HCT116 (cell line): ENCODE measurements around the gene MAGT1. TPM values are rescaled to one million over a fixed set of nuclear protein-coding genes. Genes with fewer than 3 reads are reported as not detected.

Experiments used
- ATAC-seq: fragments of 200-7000 bp; cut with Tn5 transposase; 2 replicates; pipeline ENCODE4 v1.9.1; 2020; ENCODE audit warnings: mild to moderate bottlenecking, moderate library complexity
- BruUV-seq: library from RNA; stranded (reverse); fragments of 400-500 nt; replicated peaks from 2 replicates; lab custom pipeline; 2021; lab: Mats Ljungman, UMichigan
- CTCF ChIA-PET: fragments of 300-600 bp; sonication (Branson Sonifier 250); formaldehyde crosslinking; loops from one replicate; lab custom pipeline; 2021; ENCODE audit warnings: antibody characterized with exemption; lab: Charles Lee
- POLR2A ChIA-PET: fragments of 300-600, 350-600 bp; sonication (Branson Sonifier 250); formaldehyde crosslinking; loops from one replicate; lab custom pipeline; 2021; ENCODE audit warnings: antibody characterized with exemption; lab: Charles Lee
- RAD21 ChIA-PET, 2 experiments: fragments of 300-600 bp; sonication (Branson Sonifier 250); formaldehyde crosslinking; loops; one replicate each; lab custom pipeline; 2023; ENCODE audit warnings: low total read pairs in 2 of 2; ENCODE audit not compliant: uncharacterized antibody in 2 of 2, unreplicated experiment in 2 of 2, low non-redundant PET in 1 of 2; lab: Charles Lee
- DNase-seq: peaks from one replicate; pipeline ENCODE4 v3.0.0-alpha.2; 2010; ENCODE audit warnings: low read depth, low spot score
- H2AFZ ChIP-seq: fragments of 200-600 bp; shearing (Covaris generic), sonication (generic); 2 replicates; pipeline ENCODE4 v1.6.1; 2017; ENCODE audit warnings: low read depth, mixed run types, mixed read lengths, antibody characterized with exemption, low read length; ENCODE audit not compliant: poor library complexity, severe bottlenecking
- H3K27ac ChIP-seq: 2 replicates; pipeline ENCODE4 v1.5.1; 2012; ENCODE audit warnings: low read depth, low read length
- H3K27me3 ChIP-seq: fragments of 200-600 bp; sonication (generic); 2 replicates; pipeline ENCODE4 v1.6.1; 2016; ENCODE audit warnings: mixed run types, low read length, mixed read lengths; ENCODE audit not compliant: insufficient read depth
- H3K36me3 ChIP-seq, 2 experiments: fragments of 200-500 bp in 1 of 2; fragments of 200-600 bp in 1 of 2; sonication (Bioruptor generic) in 1 of 2; sonication (generic) in 1 of 2; 2 replicates each; pipeline versions ENCODE4 v1.5.1 to v1.6.1; 2014 to 2016; ENCODE audit warnings: low read length in 2 of 2, inconsistent platforms in 1 of 2, mixed read lengths in 1 of 2, mixed run types in 1 of 2; ENCODE audit not compliant: insufficient read depth in 2 of 2, control insufficient read depth in 1 of 2
- H3K4me1 ChIP-seq, 2 experiments: fragments of 200-600 bp in 1 of 2; sonication (generic) in 1 of 2; 2 replicates each; pipeline versions ENCODE4 v1.5.1 to v1.6.1; 2012 to 2017; ENCODE audit warnings: low read length in 2 of 2, inconsistent platforms in 1 of 2, mild to moderate bottlenecking in 1 of 2, mixed read lengths in 1 of 2, mixed run types in 1 of 2, moderate library complexity in 1 of 2; ENCODE audit not compliant: insufficient read depth in 2 of 2, control insufficient read depth in 1 of 2
- H3K4me2 ChIP-seq: fragments of 200-600 bp; sonication (generic); 2 replicates; pipeline ENCODE4 v1.6.1; 2017; ENCODE audit warnings: mixed run types, low read length, mixed read lengths
- H3K4me3 ChIP-seq, 2 experiments: fragments of 200-600 bp in 1 of 2; sonication (generic) in 1 of 2; replicated peaks in 1 of 2; 2 replicates each; pipeline ENCODE4 v1.5.1; 2011 to 2016; ENCODE audit warnings: low read length in 2 of 2, control low read depth in 1 of 2, low read depth in 1 of 2, mild to moderate bottlenecking in 1 of 2, mixed read lengths in 1 of 2, mixed run types in 1 of 2
- H3K79me2 ChIP-seq: fragments of 200-600 bp; sonication (generic); 2 replicates; pipeline ENCODE4 v1.6.1; 2017; ENCODE audit warnings: mild to moderate bottlenecking, mixed run types, low read length, moderate library complexity, mixed read lengths; ENCODE audit not compliant: insufficient read depth
- H3K9ac ChIP-seq: fragments of 200-600 bp; sonication (generic); 2 replicates; pipeline ENCODE4 v1.6.1; 2016; ENCODE audit warnings: low read length, mixed read lengths
- H3K9me2 ChIP-seq: fragments of 200-600 bp; sonication (generic), shearing (Covaris generic); 2 replicates; pipeline ENCODE4 v1.6.1; 2017; ENCODE audit warnings: mixed run types, mild to moderate bottlenecking, moderate library complexity; ENCODE audit not compliant: insufficient read depth
- H3K9me3 ChIP-seq, 2 experiments: fragments of 200-500 bp in 1 of 2; fragments of 200-600 bp in 1 of 2; sonication (Bioruptor generic) in 1 of 2; sonication (generic) in 1 of 2; 2 replicates each; pipeline ENCODE4 v1.6.1; 2014 to 2017; ENCODE audit warnings: low read length in 2 of 2, mixed read lengths in 2 of 2, inconsistent platforms in 1 of 2, low read depth in 1 of 2, mild to moderate bottlenecking in 1 of 2, mixed run types in 1 of 2, moderate library complexity in 1 of 2; ENCODE audit not compliant: control insufficient read depth in 1 of 2, insufficient read depth in 1 of 2
- H4K20me1 ChIP-seq: fragments of 200-600 bp; sonication (generic), shearing (Covaris generic); 2 replicates; pipeline ENCODE4 v1.6.1; 2017; ENCODE audit warnings: mixed run types, mild to moderate bottlenecking, moderate library complexity; ENCODE audit not compliant: insufficient read depth
- CTCF ChIP-seq, 3 experiments: fragments of 200-600 bp in 1 of 3; sonication (generic) in 1 of 3; IDR thresholded peaks in 2 of 3; conservative IDR thresholded peaks in 1 of 3; 2 replicates each; pipeline ENCODE4 v1.5.1; 2012 to 2017; ENCODE audit warnings: low read depth in 2 of 3, low read length in 2 of 3, antibody characterized with exemption in 1 of 3, borderline replicate concordance in 1 of 3, control low read depth in 1 of 3, mild to moderate bottlenecking in 1 of 3, mixed read lengths in 1 of 3, mixed run types in 1 of 3, moderate library complexity in 1 of 3; ENCODE audit not compliant: insufficient read depth in 1 of 3
- MAX ChIP-seq: IDR thresholded peaks from 2 replicates; pipeline ENCODE4 v1.6.1; 2012
- RAD21 ChIP-seq: IDR thresholded peaks from 2 replicates; pipeline ENCODE4 v1.6.1; 2012; ENCODE audit warnings: low read depth, mild to moderate bottlenecking
- REST ChIP-seq: IDR thresholded peaks from 2 replicates; pipeline ENCODE4 v1.6.1; 2012; ENCODE audit warnings: low read depth
- intact Hi-C: fragments of 100-400 bp; cut with micrococcal nuclease; formaldehyde crosslinking; loops from 2 replicates; pipeline ENCODE4 v1.10.0; 2022
- total RNA-seq: library from RNA; stranded (reverse); gene quantifications from one replicate; pipeline ENCODE4 v1.2.1, GENCODE V29; 2021; ENCODE audit not compliant: unreplicated experiment

Gene MAGT1
- total RNA-seq, 1 experiment from 2014 or later = 39.5 TPM

- no peak overlapping the region for H3K27ac ChIP-seq
- intact Hi-C loops = no loop called here
- ChIA-PET POLR2A (no interaction called here), RAD21 (no interaction called here), CTCF (no interaction called here)
- DNase-seq = no peak
- H4K20me1 ChIP-seq = no peaks in the 10 kb centered on the region
- H3K4me3 ChIP-seq = no peak overlapping the region
- no peaks in the 10 kb centered on the region for H3K79me2 ChIP-seq
- no peak overlapping the region for H2AFZ ChIP-seq
- H3K9ac ChIP-seq = no peak overlapping the region
- no peaks in the 10 kb centered on the region for H3K9me3 ChIP-seq
- BruUV-seq = no TSS peak
- TF ChIP-seq RAD21 (no peak), CTCF (IDR thresholded peaks at IDR 0.05 in 2 of 3, conservative IDR thresholded peaks at IDR 0.05 in 1 of 3; ENCODE audit: borderline replicate concordance in 1 of 3, insufficient read depth in 1 of 3, low read depth in 2 of 3, low read length in 2 of 3) (no peak), REST (no peak), MAX (no peak)
- no peaks in the 10 kb centered on the region for H3K27me3 ChIP-seq
- H3K4me1 ChIP-seq = no peaks in the 10 kb centered on the region
- no peaks in the 10 kb centered on the region for H3K36me3 ChIP-seq
- H3K9me2 ChIP-seq = no peaks in the 10 kb centered on the region
- H3K4me2 ChIP-seq = no peak overlapping the region
- ATAC-seq = no peak
These were observed 35.3 kb upstream of the MAGT1 start for GRCh38 chrX:77930581-77930980.
